K562 (cell line): ENCODE data around the gene CAPS. TPM values are rescaled to one million over a fixed set of nuclear protein-coding genes. Genes with fewer than 3 reads are reported as not detected.

Experiments
- BCOR ChIP-seq: fragments of 450-650 bp; IDR thresholded peaks from 2 replicates; pipeline ENCODE4 v1.6.1; 2016
- CBX3 ChIP-seq, 2 experiments: IDR thresholded peaks; 1 replicate in 1 of 2; 2 replicates in 1 of 2; pipeline ENCODE4 v1.6.1; 2012; ENCODE audit warnings: inconsistent platforms in 2 of 2, low read length in 2 of 2, borderline replicate concordance in 1 of 2, control low read depth in 1 of 2
- CHD7 ChIP-seq: fragments of 200-600 bp; sonication (generic); IDR thresholded peaks from one replicate; pipeline ENCODE4 v1.6.1; 2012; ENCODE audit warnings: mild to moderate bottlenecking, low read depth, low read length, inconsistent platforms
- CUX1 ChIP-seq: fragments of 200-800 bp; sonication (Bioruptor generic); IDR thresholded peaks from 2 replicates; pipeline ENCODE4 v1.6.1; 2016; ENCODE audit warnings: missing genetic modification characterization, missing compliant biosample characterization
- GTF2B ChIP-seq: IDR thresholded peaks from 2 replicates; pipeline ENCODE4 v1.6.1; 2011; ENCODE audit not compliant: insufficient read length; ENCODE audit errors: extremely low read depth
- HNRNPLL ChIP-seq: fragments of 200-400 bp; formaldehyde crosslinking; IDR thresholded peaks from 2 replicates; pipeline ENCODE4 v1.6.1; 2017; ENCODE audit warnings: low read length, low read depth, mild to moderate bottlenecking; ENCODE audit not compliant: poor library complexity, severe bottlenecking
- PTBP1 ChIP-seq: fragments of 200-400 bp; formaldehyde crosslinking; IDR thresholded peaks from 2 replicates; pipeline ENCODE4 v1.6.1; 2017; ENCODE audit warnings: low read depth, low read length
- RCOR1 ChIP-seq, 2 experiments: IDR thresholded peaks; 2 replicates each; pipeline ENCODE4 v1.6.1; 2012; ENCODE audit warnings: low read depth in 2 of 2, low read length in 2 of 2, borderline replicate concordance in 1 of 2, improper control_type of control experiment in 1 of 2
- TARDBP ChIP-seq: fragments of 450-650 bp; IDR thresholded peaks from 2 replicates; pipeline ENCODE4 v1.6.1; 2016
- ZNF24 ChIP-seq: fragments of 450-650 bp; IDR thresholded peaks from 2 replicates; pipeline ENCODE4 v1.6.1; 2016
- ZNF695 ChIP-seq: fragments of 450-650 bp; formaldehyde crosslinking; IDR thresholded peaks from 2 replicates; pipeline ENCODE4 v1.4.0; 2020; ENCODE audit warnings: mild to moderate bottlenecking, moderate library complexity
- polyA plus RNA-seq, 8 experiments: library from polyadenylated mRNA; depleted of rRNA in 4 of 8; stranded (reverse) in 5 of 8; unstranded in 3 of 8; fragments of >200 nt; fragmentation: Nextera tagmentation in 2 of 8; fragmentation: Illumina TruSeq in 1 of 8; extraction: Ambion mirVana in 2 of 8; extraction: Trizol in 1 of 8; gene quantifications; 2 replicates each; pipeline versions ENCODE4 v1.2.1 to v1.2.3, GENCODE V29; 2011 to 2014; ENCODE audit warnings: inconsistent platforms in 1 of 8, missing spikeins in 1 of 8
- total RNA-seq, 7 experiments: library from RNA; depleted of rRNA in 6 of 7; stranded (reverse); fragments of >200 nt in 6 of 7; fragmentation: Illumina TruSeq in 2 of 7; extraction: Trizol in 2 of 7; gene quantifications; 2 replicates each; pipeline versions ENCODE4 v1.2.1 to v1.2.3, GENCODE V29; 2011 to 2021; ENCODE audit warnings: low replicate concordance in 1 of 7

The CAPS gene
- total and polyA plus RNA-seq, 9 of the 15 experiments (the other 6 are each of a cell fraction or from before 2014, with no cell fraction given) = 0.15 to 4.0 (median 0.91) TPM

GRCh38 chr19:5891572-5891937 is 22.5 kb upstream of the CAPS start (continued):
- TF ChIP-seq CHD7 = no peak
- TF ChIP-seq GTF2B = no peak
- no peak for TF ChIP-seq ZNF695 (CRISPR knock-in tag)
- 0 out of 2 replicates have a peak, but pooled peaks have one; percentile 34 for TF ChIP-seq PTBP1
- no peak for TF ChIP-seq BCOR
- TF ChIP-seq CBX3 (IDR thresholded peaks at IDR 0.05; ENCODE audit: borderline replicate concordance in 1 of 2, low read length in 2 of 2) = no peak
- no peak for TF ChIP-seq HNRNPLL
- no peak for TF ChIP-seq CUX1 (CRISPR knock-in tag)
- no peak for TF ChIP-seq ZNF24
- no peak for TF ChIP-seq RCOR1 (IDR thresholded peaks at IDR 0.05; ENCODE audit: borderline replicate concordance in 1 of 2, low read depth in 2 of 2, low read length in 2 of 2)
- TF ChIP-seq TARDBP = no peak
